Measurements from ENCODE around the gene SRGAP3.

The SRGAP3 gene

DNA sequence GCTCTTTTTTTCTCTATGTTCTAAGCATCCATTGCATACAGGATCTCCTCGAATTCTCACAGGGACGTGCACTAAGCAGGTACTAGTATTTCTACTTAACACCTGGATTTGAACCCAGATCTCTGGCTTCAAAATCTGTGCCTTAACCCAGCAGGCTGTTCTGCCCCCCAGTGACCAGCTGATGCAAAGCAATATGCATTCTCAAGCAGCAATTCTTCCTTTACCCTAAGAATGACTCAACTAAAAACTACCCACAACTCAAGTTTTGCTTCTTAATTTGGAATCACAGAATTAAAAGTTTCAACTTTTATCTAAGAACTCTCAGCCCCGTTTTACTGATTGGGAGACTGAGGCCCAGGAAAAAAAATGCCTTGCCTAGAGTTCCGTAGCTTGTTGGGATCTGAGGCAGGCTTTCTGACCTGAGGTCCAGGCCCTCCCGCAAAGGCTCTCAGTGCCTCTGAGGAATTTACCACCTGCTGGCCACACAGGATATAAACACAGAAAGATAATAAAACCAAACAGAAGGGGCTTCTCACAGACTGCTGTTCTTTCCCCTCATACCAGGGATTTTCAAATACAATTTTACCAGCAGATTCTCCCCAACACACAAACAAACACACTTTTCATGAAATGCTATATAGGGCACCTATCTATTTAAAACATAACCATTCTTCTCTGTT is 170.7 kb downstream of the SRGAP3 start:
- TF ChIP-seq, protein P1, sequence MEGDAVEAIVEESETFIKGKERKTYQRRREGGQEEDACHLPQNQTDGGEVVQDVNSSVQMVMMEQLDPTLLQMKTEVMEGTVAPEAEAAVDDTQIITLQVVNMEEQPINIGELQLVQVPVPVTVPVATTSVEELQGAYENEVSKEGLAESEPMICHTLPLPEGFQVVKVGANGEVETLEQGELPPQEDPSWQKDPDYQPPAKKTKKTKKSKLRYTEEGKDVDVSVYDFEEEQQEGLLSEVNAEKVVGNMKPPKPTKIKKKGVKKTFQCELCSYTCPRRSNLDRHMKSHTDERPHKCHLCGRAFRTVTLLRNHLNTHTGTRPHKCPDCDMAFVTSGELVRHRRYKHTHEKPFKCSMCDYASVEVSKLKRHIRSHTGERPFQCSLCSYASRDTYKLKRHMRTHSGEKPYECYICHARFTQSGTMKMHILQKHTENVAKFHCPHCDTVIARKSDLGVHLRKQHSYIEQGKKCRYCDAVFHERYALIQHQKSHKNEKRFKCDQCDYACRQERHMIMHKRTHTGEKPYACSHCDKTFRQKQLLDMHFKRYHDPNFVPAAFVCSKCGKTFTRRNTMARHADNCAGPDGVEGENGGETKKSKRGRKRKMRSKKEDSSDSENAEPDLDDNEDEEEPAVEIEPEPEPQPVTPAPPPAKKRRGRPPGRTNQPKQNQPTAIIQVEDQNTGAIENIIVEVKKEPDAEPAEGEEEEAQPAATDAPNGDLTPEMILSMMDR (IDR thresholded peaks at IDR 0.05; ENCODE audit: low read length, missing control alignments): no peak
- H3K4me3 ChIP-seq (replicated peaks; ENCODE audit: low read depth, low read length): no peak overlapping the region
- DNase-seq (ENCODE audit: low read depth): no peak

DNA sequence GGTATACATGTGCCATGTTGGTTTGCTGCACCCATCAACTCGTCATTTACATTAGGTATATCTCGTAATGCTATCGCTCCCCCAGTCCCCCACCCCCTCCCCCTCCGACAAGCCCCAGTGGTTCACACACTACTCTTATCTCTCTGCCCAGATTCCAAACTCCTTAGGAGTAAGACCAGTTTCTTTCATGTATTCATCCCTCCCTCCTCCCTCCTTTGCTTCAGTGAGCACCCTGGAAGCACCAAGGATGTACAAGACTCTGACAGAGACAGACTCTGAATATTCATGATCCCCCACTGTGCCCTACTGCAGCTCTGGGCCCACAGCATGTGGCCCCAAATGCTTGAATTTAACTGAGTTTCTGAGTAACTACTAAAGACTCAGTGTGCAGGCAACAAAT is 172.4 kb downstream of the SRGAP3 start:
- H3K4me3 ChIP-seq (replicated peaks; ENCODE audit: low read depth, low read length): no peak overlapping the region

DNA sequence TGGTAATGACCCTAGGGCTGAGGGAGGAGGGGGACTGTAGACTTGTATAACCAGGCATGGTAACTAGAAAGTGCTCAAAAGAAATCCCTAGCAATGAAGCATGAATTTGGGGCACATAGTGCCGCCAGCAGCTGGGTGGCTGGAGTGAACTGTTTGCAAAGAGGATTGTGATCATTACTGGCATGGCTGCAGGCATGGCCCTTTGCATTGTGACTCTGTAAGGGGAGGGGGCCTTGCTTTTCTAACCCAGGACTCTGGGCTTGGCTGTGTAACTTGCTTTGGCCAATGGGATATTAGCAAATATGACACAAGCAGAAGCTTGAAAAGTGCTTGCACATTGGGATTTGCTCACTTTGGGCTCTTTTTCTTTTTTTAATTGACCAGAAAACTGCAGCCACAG is 173.7 kb downstream of the SRGAP3 start:
- TF ChIP-seq, protein P1 (IDR thresholded peaks at IDR 0.05; ENCODE audit: low read length, missing control alignments): no peak
- H3K4me3 ChIP-seq (replicated peaks; ENCODE audit: low read depth, low read length): no peak overlapping the region
- DNase-seq (ENCODE audit: low read depth): no peak

More for the DNA sequence above, 172.4 kb downstream of the SRGAP3 start:
- DNase-seq (ENCODE audit: low read depth): no peak
- TF ChIP-seq, protein P1 (IDR thresholded peaks at IDR 0.05; ENCODE audit: low read length, missing control alignments): no peak

DNA sequence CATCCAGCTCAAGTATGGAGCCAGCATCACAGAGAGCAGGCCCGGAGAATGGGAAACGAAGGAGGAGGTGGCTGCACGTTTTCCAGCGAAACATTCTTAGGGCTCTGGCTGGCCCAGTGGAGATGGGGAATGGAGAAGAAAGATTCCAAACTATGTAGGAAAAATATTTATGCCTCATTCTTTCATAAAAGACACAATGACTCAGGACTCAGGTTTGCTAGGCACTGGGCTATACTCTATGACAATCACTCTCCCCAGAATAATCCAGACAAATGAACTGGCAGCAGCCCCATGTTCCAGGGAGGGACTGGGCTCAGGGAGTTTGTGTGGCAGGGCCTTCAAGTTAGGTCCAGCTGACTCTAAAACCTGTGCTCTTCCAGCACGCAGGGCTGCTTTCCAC is 175.4 kb downstream of the SRGAP3 start:
- H3K4me3 ChIP-seq (replicated peaks; ENCODE audit: low read depth, low read length): no peak overlapping the region
- DNase-seq (ENCODE audit: low read depth): no peak
- TF ChIP-seq, protein P1 (IDR thresholded peaks at IDR 0.05; ENCODE audit: low read length, missing control alignments): no peak

DNA sequence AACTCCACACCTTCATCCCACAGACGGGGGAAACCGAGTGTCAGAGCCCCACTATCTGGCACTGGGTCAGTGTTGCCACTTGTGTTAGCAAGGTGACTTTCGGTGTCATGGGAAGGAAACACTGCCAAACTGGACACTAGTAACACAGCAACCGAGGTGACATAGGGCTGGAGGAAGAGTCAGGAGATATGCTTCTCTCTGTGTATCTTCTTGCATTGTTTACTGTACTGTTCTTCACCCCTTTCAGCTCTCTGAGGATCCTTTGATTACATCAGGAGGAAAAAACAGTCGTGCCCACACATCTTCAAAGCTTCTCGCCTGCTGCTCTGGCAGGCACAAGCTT is 176.8 kb downstream of the SRGAP3 start:
- no peak overlapping the region for H3K4me3 ChIP-seq (replicated peaks; ENCODE audit: low read depth, low read length)
- TF ChIP-seq, protein P1 (IDR thresholded peaks at IDR 0.05; ENCODE audit: low read length, missing control alignments): no peak
- no peak for DNase-seq (ENCODE audit: low read depth)

DNA sequence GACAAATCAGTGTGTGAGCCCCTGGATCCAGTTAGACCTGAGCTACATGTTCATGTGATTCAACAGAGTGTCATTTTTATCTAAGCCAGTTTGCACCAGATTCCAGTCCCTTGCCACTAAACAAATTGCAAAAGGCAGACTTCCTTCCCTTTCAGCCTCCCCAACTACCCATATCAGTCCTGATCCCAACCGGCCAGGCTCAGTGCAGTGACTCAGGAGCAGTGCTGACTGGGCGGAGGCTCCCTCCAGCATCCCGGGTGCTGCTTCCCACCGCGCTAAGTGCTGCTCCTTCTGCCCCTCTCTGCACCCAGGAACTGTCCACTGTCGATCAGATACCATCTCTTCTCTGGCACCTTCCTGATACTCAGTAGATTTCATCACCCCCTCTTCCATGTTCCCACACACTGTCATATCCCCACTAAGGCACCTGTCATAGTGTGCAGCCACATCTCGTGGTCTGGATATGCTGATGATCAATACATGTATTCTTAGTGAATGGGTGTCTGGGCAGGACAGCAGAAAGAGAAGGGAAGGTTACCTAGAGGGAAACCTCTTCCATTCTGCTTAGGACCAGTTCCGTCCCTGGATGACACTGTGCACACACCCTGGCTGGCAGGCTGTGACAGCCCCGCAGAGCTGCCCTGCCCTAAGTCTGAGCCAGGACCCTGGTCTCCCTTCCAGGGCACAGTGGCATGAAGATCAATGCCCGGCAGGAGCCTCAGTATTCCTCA is 177.3 kb downstream of the SRGAP3 start:
- TF ChIP-seq, protein P1 (IDR thresholded peaks at IDR 0.05; ENCODE audit: low read length, missing control alignments): no peak
- no peak overlapping the region for H3K4me3 ChIP-seq (replicated peaks; ENCODE audit: low read depth, low read length)
- DNase-seq (ENCODE audit: low read depth): no peak
